ENCODE data around the gene TRAPPC14.
"Not testable (repeated sequence)": the region's sequence is repeated elsewhere in the genome, so short reads cannot be mapped to it uniquely, and the experiment has no call there.

Gene TRAPPC14, protein sequence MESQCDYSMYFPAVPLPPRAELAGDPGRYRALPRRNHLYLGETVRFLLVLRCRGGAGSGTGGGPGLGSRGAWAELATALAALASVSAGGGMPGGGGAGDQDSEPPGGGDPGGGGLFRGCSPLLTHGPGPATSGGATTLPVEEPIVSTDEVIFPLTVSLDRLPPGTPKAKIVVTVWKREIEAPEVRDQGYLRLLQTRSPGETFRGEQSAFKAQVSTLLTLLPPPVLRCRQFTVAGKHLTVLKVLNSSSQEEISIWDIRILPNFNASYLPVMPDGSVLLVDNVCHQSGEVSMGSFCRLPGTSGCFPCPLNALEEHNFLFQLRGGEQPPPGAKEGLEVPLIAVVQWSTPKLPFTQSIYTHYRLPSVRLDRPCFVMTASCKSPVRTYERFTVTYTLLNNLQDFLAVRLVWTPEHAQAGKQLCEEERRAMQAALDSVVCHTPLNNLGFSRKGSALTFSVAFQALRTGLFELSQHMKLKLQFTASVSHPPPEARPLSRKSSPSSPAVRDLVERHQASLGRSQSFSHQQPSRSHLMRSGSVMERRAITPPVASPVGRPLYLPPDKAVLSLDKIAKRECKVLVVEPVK

DNA sequence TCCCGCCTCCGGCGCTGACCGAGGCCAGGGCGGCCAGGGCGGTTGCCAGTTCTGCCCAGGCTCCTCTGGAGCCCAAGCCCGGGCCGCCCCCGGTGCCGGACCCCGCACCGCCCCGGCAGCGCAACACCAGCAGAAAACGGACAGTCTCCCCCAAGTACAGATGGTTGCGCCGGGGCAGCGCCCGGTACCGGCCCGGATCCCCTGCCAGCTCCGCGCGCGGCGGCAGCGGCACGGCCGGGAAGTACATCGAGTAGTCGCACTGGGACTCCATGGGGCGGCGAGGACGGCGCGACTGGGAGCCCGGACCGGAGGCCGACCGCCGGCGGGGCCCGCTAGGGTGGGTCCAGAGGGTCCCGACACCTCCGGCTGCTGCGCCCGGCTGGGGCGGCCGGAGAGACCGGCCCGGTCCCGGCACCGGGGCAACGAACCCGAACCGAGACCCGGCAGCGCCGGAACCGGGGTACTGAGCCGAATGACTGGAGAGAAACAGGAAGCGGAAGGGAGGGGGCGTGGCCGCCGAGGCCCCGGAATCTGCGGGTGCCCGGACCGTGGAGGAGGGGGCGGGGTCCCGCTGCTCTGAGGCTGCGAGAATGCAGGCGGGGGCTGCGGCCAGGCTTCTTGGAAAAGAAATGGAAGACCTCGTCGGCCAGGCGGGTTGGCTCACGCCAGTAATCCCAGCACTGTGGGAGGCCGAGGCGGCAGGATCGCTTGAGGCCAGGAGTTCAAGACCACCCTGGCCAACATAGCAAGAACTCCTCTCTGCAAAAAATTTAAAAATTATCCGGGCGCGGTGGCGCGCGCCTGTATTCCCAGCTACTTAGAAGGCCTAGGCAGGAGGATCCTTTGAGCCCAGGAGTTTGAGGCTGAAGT is at the start of gene TRAPPC14:
Gene TRAPPC14 (minus strand): TSS at position 495 of the 870 bp plus-strand sequence. CDS start 224 bp downstream, at position 271.
- DNase-seq: peak; percentile 66

DNA sequence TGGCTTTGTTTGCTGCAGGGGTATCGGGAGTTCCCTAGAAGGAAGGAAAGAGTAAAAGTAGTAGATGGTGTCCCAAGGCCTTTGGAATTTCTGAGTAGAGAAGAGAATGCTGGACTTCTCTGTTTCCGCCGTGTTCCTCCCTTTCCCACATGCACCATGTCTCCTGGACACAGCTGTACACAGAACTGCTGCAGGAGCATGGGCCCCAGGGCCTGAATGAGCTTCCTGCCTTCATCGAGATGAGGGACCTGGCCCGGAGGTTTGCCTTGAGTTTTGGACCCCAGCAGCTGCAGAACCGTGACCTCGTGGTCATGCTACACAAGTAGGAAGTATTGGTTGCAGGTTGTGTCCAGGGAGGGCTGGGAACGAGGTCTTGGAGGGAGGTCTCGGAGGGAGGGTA is 45.9 kb upstream of the TRAPPC14 start:
- no peak for DNase-seq

DNA sequence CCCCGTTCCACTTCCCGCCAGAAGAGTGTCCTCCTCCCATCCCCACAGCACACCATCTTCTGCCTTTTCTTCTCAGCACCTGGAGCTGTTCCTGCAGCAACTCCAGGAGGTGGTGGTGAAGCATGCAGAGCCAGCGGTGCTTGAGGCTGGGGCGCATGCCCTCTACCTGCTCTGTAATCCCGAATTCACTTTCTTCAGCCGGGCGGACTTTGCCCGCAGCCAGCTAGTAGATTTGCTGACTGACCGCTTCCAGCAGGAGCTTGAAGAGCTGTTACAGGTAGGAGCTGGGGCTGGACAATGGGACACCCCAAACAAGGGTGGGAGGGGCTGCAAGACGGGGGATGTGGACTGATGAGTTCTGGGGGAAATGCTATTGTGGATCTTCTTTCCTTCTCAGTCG is 42.2 kb upstream of the TRAPPC14 start:
- no peak for DNase-seq

DNA sequence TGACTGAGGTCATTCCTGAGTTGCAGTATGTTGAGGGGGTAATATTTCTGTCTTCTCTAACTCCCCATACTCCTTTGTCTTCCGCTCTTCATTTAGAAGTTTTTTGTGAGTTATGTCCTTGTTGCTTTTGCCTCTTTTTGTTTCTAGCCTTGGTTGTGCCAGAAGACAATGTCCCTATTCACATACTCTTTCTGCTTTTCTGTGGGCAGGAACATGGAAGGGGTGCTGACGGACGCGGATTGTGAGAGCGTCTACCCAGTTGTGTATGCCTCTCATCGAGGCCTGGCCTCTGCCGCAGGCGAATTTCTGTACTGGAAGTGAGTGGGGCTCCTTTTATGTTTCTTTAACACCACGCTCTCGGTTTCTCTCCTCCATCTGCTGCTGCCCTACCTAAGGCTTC is 39.7 kb upstream of the TRAPPC14 start:
- DNase-seq: no peak

DNA sequence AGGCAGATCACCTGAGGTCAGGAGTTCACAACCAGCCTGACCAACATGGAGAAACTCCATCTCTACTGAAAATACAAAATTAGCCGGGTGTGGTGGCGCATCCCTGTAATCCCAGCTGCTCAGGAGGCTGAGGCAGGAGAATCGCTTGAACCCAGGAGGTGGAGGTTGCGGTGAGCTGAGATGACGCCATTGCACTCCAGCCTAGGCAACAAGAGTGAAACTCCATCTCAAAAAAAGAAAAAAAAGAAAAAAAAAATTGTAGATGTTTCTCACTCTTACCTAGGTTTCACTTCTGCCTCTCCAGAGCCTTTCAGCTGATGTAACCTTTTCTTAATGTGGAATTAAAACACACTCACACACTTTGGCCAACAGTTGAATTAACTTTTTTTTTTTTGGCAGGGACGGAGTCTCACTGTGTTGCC is 37.4 kb upstream of the TRAPPC14 start:
- DNase-seq: not testable (repeated sequence)

DNA sequence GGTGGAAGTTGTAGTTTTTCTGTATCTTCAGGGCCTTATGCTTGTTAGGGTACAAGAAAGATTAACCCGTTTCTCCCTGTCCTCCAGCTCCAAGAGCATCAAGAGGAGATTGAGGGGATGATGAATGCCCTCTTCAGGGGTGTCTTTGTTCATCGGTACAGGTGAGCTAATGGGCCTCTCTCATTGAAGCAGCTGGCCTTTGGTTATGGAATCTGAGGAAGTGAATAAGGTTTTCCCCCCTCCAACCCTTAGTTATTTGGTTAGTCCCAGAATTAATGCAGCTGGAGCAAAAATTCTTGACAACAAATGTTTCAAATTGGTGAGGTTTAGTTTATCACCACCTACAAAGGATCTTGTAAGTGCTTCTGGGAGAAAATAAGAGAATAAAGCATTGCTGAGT is 36.7 kb upstream of the TRAPPC14 start:
- no peak for DNase-seq

DNA sequence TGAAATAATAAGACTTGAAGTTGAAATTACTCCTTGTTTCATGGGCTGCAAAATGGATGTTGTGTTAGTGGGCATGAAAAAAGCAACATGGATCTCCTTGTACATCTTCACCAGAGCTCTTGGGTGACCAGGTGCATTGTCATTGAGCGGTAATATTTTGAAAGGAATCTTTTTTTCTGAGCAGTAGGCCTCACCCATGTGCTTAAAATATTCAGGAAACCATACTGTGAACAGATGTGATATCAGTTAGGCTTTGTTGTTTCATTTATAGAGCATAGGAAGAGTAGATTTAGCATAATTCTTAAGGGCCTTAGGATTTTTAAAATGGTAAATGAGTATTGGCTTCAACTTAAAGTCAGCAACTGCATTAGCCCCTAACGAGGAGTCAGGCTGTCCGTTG is 34.4 kb upstream of the TRAPPC14 start:
- DNase-seq: no peak

DNA sequence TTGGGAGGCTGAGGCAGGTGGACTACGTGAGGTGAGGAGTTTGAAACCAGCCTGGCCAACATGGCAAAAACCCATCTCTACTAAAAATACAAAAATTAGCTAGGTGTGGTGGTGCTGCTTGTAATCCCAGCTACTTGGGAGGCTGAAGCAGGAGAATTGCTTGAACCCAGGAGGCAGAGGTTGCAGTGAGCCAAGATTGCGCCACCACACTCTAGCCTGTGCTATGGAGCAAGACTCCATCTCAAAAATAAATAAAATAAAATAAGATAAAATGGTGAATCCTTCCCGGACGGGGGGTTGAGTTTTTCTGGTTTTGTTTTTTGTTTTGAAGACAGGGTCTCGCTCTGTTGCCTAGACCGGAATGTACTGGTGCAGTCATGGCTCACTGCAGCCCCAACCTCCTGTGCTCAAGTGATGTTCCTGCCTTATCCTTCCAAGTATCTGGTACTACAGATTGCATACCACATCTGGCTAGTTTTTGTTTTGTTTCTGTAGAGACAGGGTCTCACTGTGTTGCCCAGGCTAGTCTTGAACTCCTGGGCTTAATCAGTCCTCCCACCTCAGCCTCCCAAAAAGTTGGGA is 33.8 kb upstream of the TRAPPC14 start:
- not testable (repeated sequence) for DNase-seq

DNA sequence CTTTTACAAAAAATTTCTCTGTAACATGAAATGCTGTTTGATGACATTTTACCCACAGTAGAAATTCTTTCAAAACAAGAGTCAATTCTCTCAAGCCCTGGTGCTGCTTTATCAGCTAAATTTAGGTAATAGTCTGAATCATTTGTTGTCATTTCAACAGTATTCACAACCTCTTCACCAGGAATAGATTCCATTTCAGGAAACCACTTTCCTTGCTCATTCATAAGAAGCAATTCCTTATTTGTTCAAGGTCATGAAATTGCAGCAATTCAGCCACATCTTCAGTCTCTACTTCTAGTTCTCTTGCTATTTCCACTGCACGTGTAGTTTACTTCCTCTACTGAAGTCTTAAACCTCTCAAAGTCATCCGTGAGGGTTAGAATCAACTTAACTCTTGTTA is 33.3 kb upstream of the TRAPPC14 start:
- no peak for DNase-seq

DNA sequence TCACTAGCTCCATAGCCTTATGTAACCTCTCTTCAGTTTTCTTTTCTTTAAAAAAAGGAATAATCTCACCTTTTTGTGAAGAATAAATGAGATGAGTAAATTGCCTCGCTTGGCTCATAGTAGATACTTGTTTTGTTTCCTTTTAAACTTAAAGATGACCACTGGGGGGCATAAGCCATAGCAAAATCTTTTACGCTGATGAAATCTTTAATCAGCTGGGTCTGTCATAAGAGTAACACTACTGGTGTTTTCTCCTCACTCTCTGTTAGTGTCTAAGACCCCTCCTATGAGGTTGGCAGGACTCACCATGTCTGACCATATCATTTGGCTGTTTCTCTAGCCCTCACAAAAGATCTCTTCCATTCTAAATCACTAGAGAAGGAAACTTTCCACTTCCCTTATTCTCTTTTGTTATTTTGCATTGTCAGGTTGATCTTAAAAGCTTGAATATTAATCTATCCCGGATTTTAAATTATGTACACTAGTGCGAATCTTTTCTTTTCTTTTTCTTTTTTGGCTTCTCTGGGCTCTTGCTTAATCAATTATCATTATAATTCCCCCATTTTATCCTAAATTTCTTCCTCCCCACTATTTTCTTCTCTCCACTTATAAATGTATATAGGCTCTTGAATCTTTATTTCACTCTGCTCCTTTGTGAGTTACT is 31.7 kb upstream of the TRAPPC14 start:
- no peak for DNase-seq

DNA sequence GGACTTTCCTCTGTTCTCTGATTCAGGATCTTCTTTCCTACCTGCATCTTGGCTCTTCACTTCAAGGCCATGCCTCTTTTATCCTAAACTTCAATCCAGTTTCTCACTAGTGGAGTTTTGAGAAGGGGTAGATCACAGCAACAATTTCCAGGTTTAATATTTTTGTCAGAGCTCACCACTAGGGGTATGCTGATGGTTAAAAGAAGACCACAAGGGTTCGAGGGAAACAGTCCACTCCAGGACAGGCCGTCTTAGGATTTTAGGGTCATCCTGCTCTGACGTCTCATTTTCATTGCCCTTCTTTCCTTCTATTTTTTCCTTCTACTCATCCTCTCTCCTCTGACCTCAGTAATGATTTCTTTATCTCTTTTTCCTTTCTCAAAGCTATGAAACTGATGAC is 30.5 kb upstream of the TRAPPC14 start:
- DNase-seq: no peak

DNA sequence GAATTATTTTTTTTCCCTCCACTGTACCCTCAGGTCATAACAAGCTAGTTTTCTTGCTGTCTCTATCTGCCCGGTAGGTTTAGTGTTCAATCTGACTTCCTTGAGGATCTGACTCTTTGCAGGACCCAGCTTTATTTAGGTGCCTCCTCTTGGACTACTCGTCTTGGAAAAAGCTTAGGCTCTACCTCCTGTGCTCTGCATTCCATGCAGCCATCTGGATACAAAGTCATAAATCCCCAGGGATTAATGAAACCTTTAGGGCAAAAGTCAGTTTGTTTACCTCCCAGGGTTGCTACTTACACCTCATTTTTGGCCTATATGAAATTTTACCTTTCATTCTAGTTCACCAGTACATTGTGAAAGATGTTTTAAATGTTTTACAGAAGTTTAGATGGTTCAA is 27.2 kb upstream of the TRAPPC14 start:
- DNase-seq: no peak

DNA sequence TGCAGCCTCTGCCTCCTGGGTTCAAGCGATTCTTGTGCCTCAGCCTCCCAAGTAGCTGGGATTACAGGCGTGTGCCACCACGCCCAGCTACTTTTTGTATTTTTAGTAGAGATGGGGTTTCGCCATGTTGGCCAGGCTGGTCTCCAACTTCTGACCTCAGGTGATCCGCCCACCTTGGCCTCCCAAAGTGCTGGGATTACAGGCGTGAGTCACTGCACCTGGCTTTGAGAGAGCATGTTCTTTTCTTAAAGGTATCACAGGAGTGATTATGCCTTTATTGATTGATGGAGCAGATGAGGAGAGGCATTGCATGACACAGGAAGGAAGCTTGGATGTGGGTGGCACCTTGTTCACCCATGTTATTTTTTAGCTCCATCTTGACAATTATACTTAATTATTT is 24.6 kb upstream of the TRAPPC14 start:
- not testable (repeated sequence) for DNase-seq

DNA sequence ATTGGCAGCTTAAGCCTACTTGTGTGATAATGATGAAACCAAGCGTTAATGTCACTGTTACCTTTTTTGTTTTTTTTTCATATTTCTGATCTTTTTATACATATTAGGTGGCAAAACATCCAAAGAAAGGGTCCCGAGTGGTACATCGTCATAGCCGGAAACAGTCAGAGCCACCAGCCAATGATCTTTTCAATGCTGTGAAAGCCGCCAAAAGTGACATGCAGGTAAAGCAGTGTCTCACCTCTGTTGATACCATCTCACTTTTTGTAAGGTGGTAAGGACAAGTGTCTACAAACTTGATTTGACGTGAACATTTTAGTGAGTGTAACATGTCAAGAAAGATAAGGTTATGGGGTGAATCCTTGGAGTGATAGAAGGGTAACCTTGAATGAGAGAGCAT is 24.1 kb upstream of the TRAPPC14 start:
- DNase-seq: not testable (repeated sequence)

DNA sequence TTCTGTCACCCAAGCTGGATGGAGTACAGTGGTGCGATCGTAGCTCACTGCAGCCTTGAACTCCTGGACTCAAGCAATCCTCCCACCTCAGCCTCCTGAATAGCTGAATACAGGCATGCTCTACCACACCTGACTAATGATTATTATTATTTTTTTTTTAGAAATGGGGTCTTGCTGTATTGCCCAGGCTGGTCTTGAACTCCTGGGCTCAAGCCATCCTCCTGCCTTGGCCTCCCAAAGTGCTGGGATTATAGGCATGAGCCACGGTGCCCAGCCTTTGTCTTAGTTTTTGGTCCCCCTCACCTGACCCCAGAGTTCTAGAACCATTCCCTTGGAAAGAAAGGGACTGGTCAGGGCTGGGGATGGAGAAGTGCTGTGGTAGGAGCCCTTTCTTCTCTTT is 21.6 kb upstream of the TRAPPC14 start:
- not testable (repeated sequence) for DNase-seq

DNA sequence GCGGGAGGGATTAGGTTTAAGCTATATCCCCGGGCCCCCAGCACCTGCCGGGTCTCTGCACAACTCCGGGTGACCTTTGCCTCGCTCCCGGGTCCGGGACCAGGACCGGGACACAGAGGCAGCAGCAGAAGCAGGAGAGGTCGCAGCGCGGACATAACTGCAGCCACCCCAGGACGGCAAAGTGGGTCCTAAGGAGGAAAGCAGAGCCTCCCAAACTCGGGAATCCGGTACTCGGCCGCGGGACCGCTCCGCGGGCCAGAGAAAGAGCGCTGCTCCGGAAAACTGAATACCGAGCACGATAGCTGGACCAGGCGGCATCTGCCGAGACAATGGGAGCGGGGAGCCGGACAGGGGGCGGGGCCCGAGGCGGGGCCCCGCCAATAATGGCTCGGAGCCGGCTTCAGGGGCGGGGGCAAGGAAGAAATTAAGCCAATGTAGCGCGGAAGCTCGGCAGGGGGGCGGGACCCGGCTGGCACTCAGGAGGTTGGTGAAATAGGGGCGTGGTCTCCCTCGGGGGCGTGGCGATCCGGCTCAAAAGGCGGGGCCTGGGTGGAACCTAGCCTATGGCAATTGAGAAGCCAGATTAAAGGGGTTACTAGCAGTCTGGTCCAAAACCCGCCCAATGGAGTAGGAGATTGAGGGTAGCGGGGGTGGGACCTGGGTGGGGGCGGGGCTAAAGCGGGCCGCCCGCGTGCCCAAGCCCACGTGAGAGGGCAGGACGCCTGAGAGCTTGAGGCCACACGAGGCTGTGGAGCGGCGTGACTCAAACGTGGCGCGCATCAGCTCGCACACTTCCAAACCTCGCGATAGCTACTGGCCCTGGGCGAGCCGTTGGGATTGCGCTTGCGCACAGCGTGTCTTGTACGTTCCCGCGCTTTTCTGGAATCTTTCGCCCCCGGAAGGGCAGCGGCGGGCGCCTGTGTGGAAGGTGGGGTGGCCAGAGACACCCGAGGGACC is 18.8 kb upstream of the TRAPPC14 start, which contains the start of the genes GPC2 and STAG3:
Gene GPC2 (minus strand): TSS at position 337 of the 957 bp plus-strand sequence. CDS start 182 bp downstream, at position 155.
Gene STAG3 (plus strand): TSS at position 874 of the 957 bp plus-strand sequence. CDS start 2,639 bp downstream, outside the sequence.
- peak; percentile 78 for DNase-seq

DNA sequence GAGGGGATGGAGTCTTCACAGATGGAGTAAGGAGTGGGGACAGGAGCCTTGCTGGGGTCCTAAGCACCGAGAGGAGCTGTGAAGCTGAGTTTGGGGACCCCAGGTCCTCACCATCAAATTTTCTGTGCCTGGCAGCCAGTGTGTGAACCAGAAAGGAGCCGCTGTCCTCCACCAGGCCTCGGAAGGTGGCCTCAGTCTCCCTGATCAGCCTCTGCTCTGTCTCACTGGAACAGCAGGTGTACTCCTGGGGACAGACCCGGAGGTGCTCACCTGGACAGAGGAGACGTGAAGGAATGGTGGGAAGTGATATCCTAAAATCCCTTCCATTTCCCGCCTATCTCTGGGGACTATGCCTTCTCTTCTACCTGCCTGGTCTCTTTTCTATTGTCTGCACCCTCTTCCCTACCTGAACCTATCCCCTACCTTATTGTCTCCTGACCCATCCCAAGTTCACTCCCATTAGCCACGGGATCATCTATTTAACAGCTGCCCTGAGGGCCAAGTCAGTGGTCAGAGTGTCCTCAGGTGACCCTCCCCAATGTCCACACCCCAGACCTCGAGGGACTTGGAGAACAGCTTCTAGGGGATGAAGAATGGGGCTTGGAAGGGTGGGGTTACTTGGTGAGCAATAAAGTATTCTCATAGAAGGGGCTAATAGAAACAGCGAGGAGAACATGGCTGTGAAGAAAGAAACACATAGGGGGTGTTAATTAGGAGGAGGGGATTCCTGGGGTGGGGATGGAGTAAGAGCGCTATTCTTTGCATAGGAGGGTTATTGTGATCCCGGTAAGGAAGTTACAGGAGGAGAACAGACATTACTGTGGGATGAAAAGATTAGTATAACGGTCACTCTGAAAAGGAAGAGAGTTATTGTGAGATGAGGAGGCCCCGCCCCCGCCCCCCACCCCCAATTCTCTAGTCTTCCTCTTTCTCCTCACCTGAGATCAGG is 17.8 kb upstream of the TRAPPC14 start:
- no peak for DNase-seq

DNA sequence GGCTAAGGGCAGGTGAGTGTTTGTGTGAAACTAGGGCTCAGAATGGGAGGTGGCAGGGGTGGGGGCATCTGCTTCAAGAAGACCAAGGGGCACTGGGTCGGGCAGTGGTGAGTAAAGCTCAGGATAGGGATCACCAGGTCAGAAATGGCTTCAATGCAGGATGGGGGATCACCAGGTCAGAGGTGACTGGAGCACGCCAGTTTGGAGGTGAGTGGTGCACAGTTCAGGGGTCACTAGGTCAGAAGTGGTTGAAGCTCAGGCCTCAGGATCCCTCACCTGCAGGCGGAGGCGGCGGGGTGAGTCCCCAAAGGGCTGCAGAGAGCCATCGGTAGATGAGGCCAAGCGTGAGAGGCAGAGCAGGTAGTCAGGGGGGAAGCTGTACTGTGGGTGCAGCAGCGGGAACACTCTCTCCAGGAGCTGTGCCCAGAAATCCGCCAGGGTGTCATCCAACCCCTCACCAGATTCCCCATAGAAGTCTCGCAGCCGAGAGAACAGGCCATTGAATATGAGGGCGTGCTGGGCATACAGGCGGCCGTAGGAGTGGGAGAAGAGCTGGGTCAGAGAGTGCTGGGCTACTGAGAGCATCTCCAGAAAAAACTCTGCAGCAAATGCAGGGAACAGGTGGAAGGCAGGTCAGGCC is 16.9 kb upstream of the TRAPPC14 start:
- no peak for DNase-seq

DNA sequence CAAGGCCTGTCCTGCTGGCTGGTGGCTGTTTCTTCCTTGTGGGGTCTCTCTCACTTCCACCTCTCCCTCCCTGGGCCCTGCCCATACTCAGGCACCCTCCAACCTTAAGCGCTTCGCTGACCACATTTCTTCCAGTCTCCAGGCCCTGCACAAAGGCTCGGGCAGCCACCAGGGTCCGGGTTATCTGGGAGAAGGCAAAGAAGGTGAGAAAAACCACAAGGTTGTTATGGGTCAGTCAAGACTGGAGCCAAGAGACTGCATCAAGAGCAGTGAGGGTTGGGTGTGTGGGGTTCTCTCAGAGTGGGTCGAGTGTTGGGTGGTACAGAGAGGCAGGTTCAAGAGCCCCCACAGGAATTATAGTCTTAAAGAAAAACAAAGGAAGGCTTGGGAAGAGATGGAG is 16.1 kb upstream of the TRAPPC14 start:
- no peak for DNase-seq

Measured in GOT3 (cell line).